Activated CD4-positive, CD25-positive, alpha-beta regulatory T cell treated with anti-CD3 and anti-CD28 coated beads, Interleukin-2, amount 50 U/mL, for 16 hours (primary cell): ENCODE measurements around the gene PCDH15.
"Not testable (repeated sequence)": the region's sequence is repeated elsewhere in the genome, so short reads cannot be mapped to it uniquely, and the experiment has no call there.

Experiments
- DNase-seq: peaks from one replicate; pipeline ENCODE4 v3.0.0-alpha.2; 2020; ENCODE audit warnings: low read depth, low spot score

PCDH15 gene

GRCh38 chr10:54554028-54554427 lies 247.0 kb downstream of the PCDH15 start:
- DNase-seq, result no peak

GRCh38 chr10:54550016-54550415 lies 251.0 kb downstream of the PCDH15 start:
- no peak for DNase-seq

- no peak for DNase-seq
Measured at GRCh38 chr10:54531296-54531695, 269.7 kb downstream of the PCDH15 start.

- DNase-seq, result no peak
Measured at GRCh38 chr10:54530299-54530698, 270.7 kb downstream of the PCDH15 start.

- DNase-seq, result no peak
Measured at GRCh38 chr10:54525816-54526215, 275.2 kb downstream of the PCDH15 start.

- DNase-seq, result not testable (repeated sequence)
Measured at GRCh38 chr10:54515244-54515643, 285.8 kb downstream of the PCDH15 start.

- DNase-seq, result no peak
Measured at GRCh38 chr10:54503863-54504262, 297.2 kb downstream of the PCDH15 start.

- DNase-seq, result no peak
Measured at GRCh38 chr10:54501929-54502328, 299.1 kb downstream of the PCDH15 start.

GRCh38 chr10:54496852-54497251 lies 304.2 kb downstream of the PCDH15 start:
- no peak for DNase-seq

GRCh38 chr10:54487743-54488142 lies 313.3 kb downstream of the PCDH15 start:
- no peak for DNase-seq

- no peak for DNase-seq
Measured at GRCh38 chr10:54485971-54486370, 315.1 kb downstream of the PCDH15 start.

- no peak for DNase-seq
Measured at GRCh38 chr10:54484186-54484585, 316.8 kb downstream of the PCDH15 start.

- no peak for DNase-seq
Measured at GRCh38 chr10:54478601-54479000, 322.4 kb downstream of the PCDH15 start.

- no peak for DNase-seq
Measured at GRCh38 chr10:54477738-54478137, 323.3 kb downstream of the PCDH15 start.

- no peak for DNase-seq
Measured at GRCh38 chr10:54470324-54470631, 330.8 kb downstream of the PCDH15 start.

GRCh38 chr10:54469587-54470323 lies 331.3 kb downstream of the PCDH15 start:
- no peak for DNase-seq

GRCh38 chr10:54454271-54454670 lies 346.8 kb downstream of the PCDH15 start:
- no peak for DNase-seq

- DNase-seq, result no peak
Measured at GRCh38 chr10:54449056-54449455, 352.0 kb downstream of the PCDH15 start.

GRCh38 chr10:54444170-54444569 lies 356.9 kb downstream of the PCDH15 start:
- DNase-seq, result no peak

GRCh38 chr10:54441275-54441674 lies 359.8 kb downstream of the PCDH15 start:
- DNase-seq, result no peak

- DNase-seq, result no peak
Measured at GRCh38 chr10:54434782-54435181, 366.2 kb downstream of the PCDH15 start.

- DNase-seq, result no peak
Measured at GRCh38 chr10:54415483-54415882, 385.5 kb downstream of the PCDH15 start.

GRCh38 chr10:54402576-54402975 lies 398.5 kb downstream of the PCDH15 start:
- DNase-seq, result no peak

- no peak for DNase-seq
Measured at GRCh38 chr10:54396031-54396430, 405.0 kb downstream of the PCDH15 start.
